ENCODE measurements around the gene MPP3.

The MPP3 gene

DNA sequence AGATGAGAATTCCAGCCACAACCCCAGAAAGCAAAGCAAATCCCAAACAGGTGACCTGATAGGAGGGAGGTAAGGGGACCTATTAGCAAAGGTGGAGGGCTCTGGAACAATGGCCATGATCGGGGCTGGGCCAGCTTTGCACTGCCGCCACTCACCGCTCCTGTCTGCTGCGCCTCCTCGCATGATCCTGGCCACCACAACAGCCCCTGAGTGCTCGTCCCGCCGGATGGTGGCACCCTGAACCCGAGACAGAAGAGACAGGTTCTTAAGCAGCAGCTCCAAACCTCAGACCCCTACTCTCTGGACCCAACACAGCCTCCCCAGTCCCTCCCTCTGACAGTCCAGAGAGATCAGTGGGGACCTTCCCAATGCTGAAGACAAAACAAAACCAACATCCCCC lies 5.3 kb downstream of the MPP3 start:
- H3K27ac ChIP-seq (ENCODE audit: low read length): no peak overlapping the region
- no peak overlapping the region for H3K4me3 ChIP-seq (ENCODE audit: low read depth in 1 of 2, low read length in 2 of 2)

DNA sequence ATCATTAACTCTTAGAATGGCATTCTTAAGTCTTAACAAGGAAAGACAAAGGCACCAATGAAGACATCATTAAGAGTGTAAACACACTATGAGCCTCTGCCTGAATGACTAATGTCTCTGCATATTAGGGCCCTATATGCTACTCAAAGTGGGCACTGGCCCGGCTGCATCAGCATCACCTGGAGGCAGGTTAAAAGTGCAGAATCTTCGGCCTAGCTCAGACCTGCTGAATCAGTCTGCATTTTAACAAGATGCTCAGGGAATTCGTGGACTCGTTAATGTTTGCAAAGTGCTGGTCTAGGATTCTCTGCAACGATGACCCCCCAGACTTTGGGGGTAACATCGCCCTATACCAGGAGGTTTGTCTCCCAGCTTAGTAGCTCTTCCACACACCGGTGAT lies 6.7 kb downstream of the MPP3 start:
- Histone ChIP-seq H3K4me3 (ENCODE audit: low read depth in 1 of 2, low read length in 2 of 2) (no peak overlapping the region), H3K9me3 (ENCODE audit: control insufficient read depth in 1 of 2, low read length in 2 of 2) (no peaks in the 10 kb centered on the region), H3K27me3 (ENCODE audit: low read depth, low read length) (no peaks in the 10 kb centered on the region), H3K27ac (ENCODE audit: low read length) (no peak overlapping the region), H3K36me3 (ENCODE audit: control insufficient read depth in 1 of 2, insufficient read depth in 2 of 2, low read length in 2 of 2) (peaks cover 8 to 14% of the 10 kb centered on the region in 2 donors), H3K4me1 (ENCODE audit: control insufficient read depth in 1 of 2, insufficient read depth in 2 of 2, low read length in 2 of 2) (no peaks in the 10 kb centered on the region)

More for the DNA sequence above, 5.3 kb downstream of the MPP3 start:
- Histone ChIP-seq H3K36me3 (ENCODE audit: control insufficient read depth in 1 of 2, insufficient read depth in 2 of 2, low read length in 2 of 2) (peaks cover 8 to 14% of the 10 kb centered on the region in 2 donors), H3K9me3 (ENCODE audit: control insufficient read depth in 1 of 2, low read length in 2 of 2) (no peaks in the 10 kb centered on the region), H3K27me3 (ENCODE audit: low read depth, low read length) (no peaks in the 10 kb centered on the region), H3K4me1 (ENCODE audit: control insufficient read depth in 1 of 2, insufficient read depth in 2 of 2, low read length in 2 of 2) (peaks cover 0 to 6% of the 10 kb centered on the region in 2 donors)

- Histone ChIP-seq H3K27ac (ENCODE audit: low read length) (no peak overlapping the region), H3K4me1 (ENCODE audit: control insufficient read depth in 1 of 2, insufficient read depth in 2 of 2, low read length in 2 of 2) (no peaks in the 10 kb centered on the region), H3K36me3 (ENCODE audit: control insufficient read depth in 1 of 2, insufficient read depth in 2 of 2, low read length in 2 of 2) (peaks cover 8 to 12% of the 10 kb centered on the region in 2 donors)
These were observed 7.4 kb downstream of the MPP3 start for GRCh38 chr17:43825567-43825966.

DNA sequence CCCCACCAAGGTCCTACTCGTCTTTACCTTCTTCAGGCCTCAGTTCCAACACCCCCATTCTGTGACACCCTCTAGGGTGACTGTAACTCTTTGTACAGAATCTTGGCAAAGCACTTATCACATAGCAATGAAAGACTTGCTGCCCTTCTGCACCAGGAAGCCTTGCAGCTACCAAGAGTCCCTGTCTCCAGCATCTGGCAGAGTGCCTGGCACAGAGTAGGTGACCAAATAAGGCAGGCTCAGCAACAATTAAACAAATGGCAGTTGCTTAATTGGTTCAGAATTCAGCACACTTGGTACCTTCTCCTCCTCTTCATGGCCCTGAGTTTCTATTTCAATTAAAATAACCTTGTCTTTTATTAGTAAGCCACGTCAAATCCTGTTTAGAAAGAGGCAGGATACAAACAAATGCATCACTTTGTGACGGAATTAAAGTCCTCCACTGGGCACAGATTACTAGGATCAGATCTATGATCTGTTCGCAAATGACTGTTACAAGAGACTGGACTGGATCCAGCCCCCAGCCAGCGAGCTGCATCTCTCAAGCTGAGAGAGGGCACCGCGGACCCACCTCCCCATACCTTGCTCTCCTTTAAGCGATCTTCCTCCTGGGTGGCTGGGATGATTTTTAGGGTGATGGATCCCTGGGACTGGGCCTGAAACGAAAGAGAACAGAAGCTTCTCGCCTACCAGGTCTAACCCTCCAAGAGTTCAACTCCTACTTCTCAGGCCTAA lies 9.4 kb downstream of the MPP3 start:
- Histone ChIP-seq H3K9me3 (ENCODE audit: control insufficient read depth in 1 of 2, low read length in 2 of 2) (no peaks in the 10 kb centered on the region), H3K27me3 (ENCODE audit: low read depth, low read length) (no peaks in the 10 kb centered on the region), H3K27ac (ENCODE audit: low read length) (peak overlapping the region; percentile 34), H3K4me3 (ENCODE audit: low read depth in 1 of 2, low read length in 2 of 2) (no peak overlapping the region), H3K4me1 (ENCODE audit: control insufficient read depth in 1 of 2, insufficient read depth in 2 of 2, low read length in 2 of 2) (no peaks in the 10 kb centered on the region), H3K36me3 (ENCODE audit: control insufficient read depth in 1 of 2, insufficient read depth in 2 of 2, low read length in 2 of 2) (peaks cover 0 to 6% of the 10 kb centered on the region in 2 donors)

More at GRCh38 chr17:43825567-43825966, 7.4 kb downstream of the MPP3 start:
- no peaks in the 10 kb centered on the region for H3K27me3 ChIP-seq (ENCODE audit: low read depth, low read length)
- H3K4me3 ChIP-seq (ENCODE audit: low read depth in 1 of 2, low read length in 2 of 2): no peak overlapping the region
- no peaks in the 10 kb centered on the region for H3K9me3 ChIP-seq (ENCODE audit: control insufficient read depth in 1 of 2, low read length in 2 of 2)

GRCh38 chr17:43822570-43823190 lies 10.3 kb downstream of the MPP3 start:
- H3K27ac ChIP-seq (ENCODE audit: low read length): peak overlapping the region; percentile 34

DNA sequence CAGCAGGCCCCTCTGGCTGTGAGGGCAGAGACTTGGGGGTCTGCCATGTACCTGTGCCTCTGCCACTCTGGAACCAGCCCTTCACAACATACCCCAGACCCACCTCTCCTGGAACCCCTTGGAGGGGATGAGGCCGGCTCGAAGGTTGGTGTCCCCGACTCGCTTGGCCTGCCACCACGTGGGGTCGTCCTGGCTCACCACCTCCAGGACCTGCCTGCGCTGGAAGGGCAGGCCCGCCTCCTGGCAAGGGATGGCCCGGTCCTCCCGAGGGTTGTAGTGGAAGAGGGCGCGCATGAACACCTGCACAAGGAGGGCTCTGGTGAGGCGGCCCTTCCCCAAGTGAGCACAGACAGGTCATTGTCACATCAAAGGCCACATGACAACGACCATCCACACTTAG lies 12.2 kb downstream of the MPP3 start:
- H3K36me3 ChIP-seq (ENCODE audit: control insufficient read depth in 1 of 2, insufficient read depth in 2 of 2, low read length in 2 of 2): no peaks in the 10 kb centered on the region
- no peaks in the 10 kb centered on the region for H3K4me1 ChIP-seq (ENCODE audit: control insufficient read depth in 1 of 2, insufficient read depth in 2 of 2, low read length in 2 of 2)
- H3K4me3 ChIP-seq (ENCODE audit: low read depth in 1 of 2, low read length in 2 of 2): no peak overlapping the region
- H3K27ac ChIP-seq (ENCODE audit: low read length): no peak overlapping the region
- no peaks in the 10 kb centered on the region for H3K27me3 ChIP-seq (ENCODE audit: low read depth, low read length)
- H3K9me3 ChIP-seq (ENCODE audit: control insufficient read depth in 1 of 2, low read length in 2 of 2): no peaks in the 10 kb centered on the region

More at GRCh38 chr17:43822570-43823190, 10.3 kb downstream of the MPP3 start:
- peaks cover 0 to 6% of the 10 kb centered on the region in 2 donors for H3K36me3 ChIP-seq (ENCODE audit: control insufficient read depth in 1 of 2, insufficient read depth in 2 of 2, low read length in 2 of 2)
- no peaks in the 10 kb centered on the region for H3K4me1 ChIP-seq (ENCODE audit: control insufficient read depth in 1 of 2, insufficient read depth in 2 of 2, low read length in 2 of 2)
- H3K4me3 ChIP-seq (ENCODE audit: low read depth in 1 of 2, low read length in 2 of 2): no peak overlapping the region
- H3K9me3 ChIP-seq (ENCODE audit: control insufficient read depth in 1 of 2, low read length in 2 of 2): no peaks in the 10 kb centered on the region
- H3K27me3 ChIP-seq (ENCODE audit: low read depth, low read length): no peaks in the 10 kb centered on the region

GRCh38 chr17:43818966-43819365 lies 14.0 kb downstream of the MPP3 start:
- Histone ChIP-seq H3K36me3 (ENCODE audit: control insufficient read depth in 1 of 2, insufficient read depth in 2 of 2, low read length in 2 of 2) (no peaks in the 10 kb centered on the region), H3K27ac (ENCODE audit: low read length) (no peak overlapping the region), H3K4me1 (ENCODE audit: control insufficient read depth in 1 of 2, insufficient read depth in 2 of 2, low read length in 2 of 2) (no peaks in the 10 kb centered on the region), H3K4me3 (ENCODE audit: low read depth in 1 of 2, low read length in 2 of 2) (no peak overlapping the region), H3K9me3 (ENCODE audit: control insufficient read depth in 1 of 2, low read length in 2 of 2) (no peaks in the 10 kb centered on the region), H3K27me3 (ENCODE audit: low read depth, low read length) (no peaks in the 10 kb centered on the region)

GRCh38 chr17:43817826-43818225 lies 15.1 kb downstream of the MPP3 start:
- Histone ChIP-seq H3K4me3 (ENCODE audit: low read depth in 1 of 2, low read length in 2 of 2) (no peak overlapping the region), H3K27ac (ENCODE audit: low read length) (no peak overlapping the region), H3K36me3 (ENCODE audit: control insufficient read depth in 1 of 2, insufficient read depth in 2 of 2, low read length in 2 of 2) (no peaks in the 10 kb centered on the region), H3K4me1 (ENCODE audit: control insufficient read depth in 1 of 2, insufficient read depth in 2 of 2, low read length in 2 of 2) (no peaks in the 10 kb centered on the region), H3K9me3 (ENCODE audit: control insufficient read depth in 1 of 2, low read length in 2 of 2) (no peaks in the 10 kb centered on the region), H3K27me3 (ENCODE audit: low read depth, low read length) (no peaks in the 10 kb centered on the region)

DNA sequence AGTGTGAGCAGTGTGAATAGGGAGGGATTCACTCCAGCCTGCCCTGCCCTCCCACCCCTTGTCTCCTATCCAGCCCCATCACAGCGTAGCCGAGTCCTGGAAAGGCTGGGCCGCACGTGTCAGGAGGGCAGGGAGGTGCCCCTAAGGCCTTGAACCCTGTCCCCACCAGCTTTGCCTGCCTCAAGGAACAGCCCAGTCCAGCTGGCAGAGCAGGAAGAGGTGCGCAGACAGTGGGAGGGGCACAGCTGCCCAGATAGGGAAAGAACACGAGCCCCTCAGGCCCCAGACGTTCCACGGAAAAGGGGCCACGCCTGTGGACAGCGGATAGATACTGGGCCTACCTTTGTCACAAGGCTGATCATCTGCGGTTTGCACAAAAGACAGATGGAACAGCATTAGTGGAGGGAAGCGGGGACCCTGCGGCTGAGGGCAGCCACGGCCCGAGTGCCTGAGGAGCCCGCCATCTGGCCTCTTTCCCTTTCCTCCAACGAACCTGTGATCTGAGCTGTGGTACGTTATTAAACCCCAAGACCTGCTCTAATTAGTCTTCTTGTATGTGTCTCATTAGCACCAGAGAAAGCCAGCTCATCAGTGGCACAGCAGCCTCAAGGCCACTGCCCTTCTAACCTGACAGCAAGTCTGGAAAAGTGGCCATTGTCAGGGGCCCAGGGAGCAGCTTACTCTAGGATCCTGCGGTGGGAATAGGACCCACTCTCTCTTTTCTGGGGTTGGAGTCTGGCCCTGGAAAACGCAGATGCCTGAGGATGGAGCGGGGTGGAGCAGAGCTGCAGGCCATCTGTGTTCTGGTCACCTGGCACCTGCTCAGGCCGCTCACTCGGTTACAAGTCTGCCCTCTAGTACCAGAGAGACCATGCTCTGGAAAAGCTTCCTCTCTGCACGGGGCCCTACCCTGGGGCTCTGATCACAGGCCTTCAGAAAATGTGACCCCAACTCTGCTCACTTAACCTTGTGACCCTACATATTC lies 16.3 kb downstream of the MPP3 start:
- no peak overlapping the region for H3K4me3 ChIP-seq (ENCODE audit: low read depth in 1 of 2, low read length in 2 of 2)
- H3K9me3 ChIP-seq (ENCODE audit: control insufficient read depth in 1 of 2, low read length in 2 of 2): no peaks in the 10 kb centered on the region
- H3K27me3 ChIP-seq (ENCODE audit: low read depth, low read length): no peaks in the 10 kb centered on the region
- no peaks in the 10 kb centered on the region for H3K4me1 ChIP-seq (ENCODE audit: control insufficient read depth in 1 of 2, insufficient read depth in 2 of 2, low read length in 2 of 2)
- no peak overlapping the region for H3K27ac ChIP-seq (ENCODE audit: low read length)
- H3K36me3 ChIP-seq (ENCODE audit: control insufficient read depth in 1 of 2, insufficient read depth in 2 of 2, low read length in 2 of 2): no peaks in the 10 kb centered on the region

DNA sequence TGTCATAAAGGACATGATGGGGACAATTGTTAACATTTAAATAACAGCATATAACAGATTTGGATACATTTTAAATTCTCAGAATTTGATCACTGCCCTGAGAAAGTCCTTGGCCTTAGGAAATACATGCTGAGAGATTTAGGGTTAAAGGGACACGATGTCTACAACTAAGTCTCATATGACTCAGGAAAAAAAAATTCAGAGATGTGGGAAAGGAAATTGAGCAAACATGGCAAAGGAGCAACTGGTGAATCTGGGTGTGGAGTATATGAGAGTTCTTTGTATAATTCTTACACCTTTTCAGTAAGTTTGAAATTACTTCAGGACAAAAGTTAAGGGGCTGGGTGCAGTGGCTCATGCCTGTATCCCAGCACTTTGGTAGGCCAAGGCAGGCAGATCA lies 18.2 kb downstream of the MPP3 start:
- no peaks in the 10 kb centered on the region for H3K4me1 ChIP-seq (ENCODE audit: control insufficient read depth in 1 of 2, insufficient read depth in 2 of 2, low read length in 2 of 2)
- peaks cover 0 to 6% of the 10 kb centered on the region in 2 donors for H3K36me3 ChIP-seq (ENCODE audit: control insufficient read depth in 1 of 2, insufficient read depth in 2 of 2, low read length in 2 of 2)
- no peak overlapping the region for H3K27ac ChIP-seq (ENCODE audit: low read length)
- H3K9me3 ChIP-seq (ENCODE audit: control insufficient read depth in 1 of 2, low read length in 2 of 2): no peaks in the 10 kb centered on the region
- no peak overlapping the region for H3K4me3 ChIP-seq (ENCODE audit: low read depth in 1 of 2, low read length in 2 of 2)
- no peaks in the 10 kb centered on the region for H3K27me3 ChIP-seq (ENCODE audit: low read depth, low read length)

- H3K27ac ChIP-seq (ENCODE audit: low read length): no peak overlapping the region
These were observed 18.9 kb downstream of the MPP3 start for GRCh38 chr17:43814026-43814425.

More at GRCh38 chr17:43814026-43814425, 18.9 kb downstream of the MPP3 start:
- H3K9me3 ChIP-seq (ENCODE audit: control insufficient read depth in 1 of 2, low read length in 2 of 2): no peaks in the 10 kb centered on the region
- H3K4me3 ChIP-seq (ENCODE audit: low read depth in 1 of 2, low read length in 2 of 2): no peak overlapping the region
- no peaks in the 10 kb centered on the region for H3K27me3 ChIP-seq (ENCODE audit: low read depth, low read length)
- H3K36me3 ChIP-seq (ENCODE audit: control insufficient read depth in 1 of 2, insufficient read depth in 2 of 2, low read length in 2 of 2): peaks cover 0 to 6% of the 10 kb centered on the region in 2 donors
- no peaks in the 10 kb centered on the region for H3K4me1 ChIP-seq (ENCODE audit: control insufficient read depth in 1 of 2, insufficient read depth in 2 of 2, low read length in 2 of 2)
